ENCODE data around the gene MAG. TPM values are rescaled to one million over a fixed set of nuclear protein-coding genes. Genes with fewer than 3 reads are reported as not detected.
A peak's percentile ranks its signal among the peaks of the same experiment; 100 is the strongest.
"Not testable (repeated sequence)": the region's sequence is repeated elsewhere in the genome, so short reads cannot be mapped to it uniquely, and the experiment has no call there.

The MAG gene
- total RNA-seq, 2 donors from 2014 or later: 1.6 TPM; not detected in 1

GRCh38 chr19:35281303-35281702 is 10.7 kb upstream of the MAG start:
- H3K27me3 ChIP-seq: no peaks in the 10 kb centered on the region
- H3K4me3 ChIP-seq: no peak overlapping the region
- no peak for DNase-seq
- no peaks in the 10 kb centered on the region for H3K9me3 ChIP-seq
- 72 to 75% methylated on average over 4 of the region's 4 CpGs for WGBS, 2 donors
- intact Hi-C loops (cut with DNase I): no loop called here
- H3K4me1 ChIP-seq: peaks cover 44% of the 10 kb centered on the region
- no peaks in the 10 kb centered on the region for H3K36me3 ChIP-seq (replicated peaks in 1 of 2; ENCODE audit: insufficient read depth in 1 of 2, low read depth in 2 of 2)
- no peak for ATAC-seq
- H3K27ac ChIP-seq: peak overlapping the region in 1 of 4 donors; percentile 46
- TF ChIP-seq CTCF (IDR thresholded peaks at IDR 0.05): no peak
- no peak for TF ChIP-seq POLR2A (IDR thresholded peaks at IDR 0.05)

- WGBS, 2 donors: 76 to 86% methylated on average over 17 of the region's 17 CpGs
- TF ChIP-seq POLR2A (IDR thresholded peaks at IDR 0.05) (peak in 1 of 3 donors; percentile 12), CTCF (IDR thresholded peaks at IDR 0.05) (no peak)
- no peak for ATAC-seq
- H3K9me3 ChIP-seq: no peaks in the 10 kb centered on the region
- H3K36me3 ChIP-seq (replicated peaks in 1 of 2; ENCODE audit: insufficient read depth in 1 of 2, low read depth in 2 of 2): no peaks in the 10 kb centered on the region
- DNase-seq: no peak
- intact Hi-C loops (cut with DNase I): no loop called here
- H3K4me3 ChIP-seq: no peak overlapping the region
- H3K27me3 ChIP-seq: no peaks in the 10 kb centered on the region
- peaks cover 44% of the 10 kb centered on the region for H3K4me1 ChIP-seq
- no peak overlapping the region for H3K27ac ChIP-seq
Observed at GRCh38 chr19:35284153-35285094, 7.5 kb upstream of the MAG start.

GRCh38 chr19:35285095-35285449 is 6.9 kb upstream of the MAG start:
- no peaks in the 10 kb centered on the region for H3K36me3 ChIP-seq (replicated peaks in 1 of 2; ENCODE audit: insufficient read depth in 1 of 2, low read depth in 2 of 2)
- no peaks in the 10 kb centered on the region for H3K27me3 ChIP-seq
- TF ChIP-seq POLR2A (IDR thresholded peaks at IDR 0.05): no peak
- no peak for ATAC-seq
- H3K9me3 ChIP-seq: no peaks in the 10 kb centered on the region
- 27 to 56% methylated on average over 1 of the region's 1 CpG for WGBS, 2 donors
- no peak for DNase-seq
- intact Hi-C loops (cut with DNase I): no loop called here
- H3K27ac ChIP-seq: no peak overlapping the region
- H3K4me3 ChIP-seq: no peak overlapping the region
- H3K4me1 ChIP-seq: peaks cover 38% of the 10 kb centered on the region

- H3K4me3 ChIP-seq; ATAC-seq; DNase-seq; H3K27me3 ChIP-seq; H3K36me3 ChIP-seq (replicated peaks in 1 of 2; ENCODE audit: insufficient read depth in 1 of 2, low read depth in 2 of 2); H3K27ac ChIP-seq; intact Hi-C loops (cut with DNase I); H3K9me3 ChIP-seq: not testable (repeated sequence)
- peaks cover 34% of the 10 kb centered on the region for H3K4me1 ChIP-seq
- WGBS, 2 donors: 84 to 88% methylated on average over 3 of the region's 3 CpGs
Observed at GRCh38 chr19:35285465-35285864, 6.5 kb upstream of the MAG start.

- H3K36me3 ChIP-seq (replicated peaks in 1 of 2; ENCODE audit: insufficient read depth in 1 of 2, low read depth in 2 of 2); H3K27ac ChIP-seq; H3K27me3 ChIP-seq; H3K9me3 ChIP-seq; intact Hi-C loops (cut with DNase I); DNase-seq; ATAC-seq; H3K4me3 ChIP-seq: not testable (repeated sequence)
- 85 to 86% methylated on average over 5 of the region's 5 CpGs for WGBS, 2 donors
- peaks cover 28% of the 10 kb centered on the region for H3K4me1 ChIP-seq
- TF ChIP-seq POLR2A (IDR thresholded peaks at IDR 0.05): peak in 1 of 3 donors; percentile 34
Observed at GRCh38 chr19:35286101-35286500, 5.9 kb upstream of the MAG start.

- intact Hi-C loops (cut with DNase I): no loop called here
- Histone ChIP-seq H3K36me3 (replicated peaks in 1 of 2; ENCODE audit: insufficient read depth in 1 of 2, low read depth in 2 of 2) (no peaks in the 10 kb centered on the region), H3K9me3 (no peaks in the 10 kb centered on the region), H3K4me3 (no peak overlapping the region), H3K27me3 (no peaks in the 10 kb centered on the region), H3K4me1 (peaks cover 12% of the 10 kb centered on the region), H3K27ac (no peak overlapping the region)
- no peak for TF ChIP-seq POLR2A (IDR thresholded peaks at IDR 0.05)
- TF ChIP-seq CTCF (IDR thresholded peaks at IDR 0.05): no peak
- no peak for ATAC-seq
- DNase-seq: no peak
- WGBS, 2 donors: 87 to 92% methylated on average over 7 to 10 of the region's 10 CpGs
Observed at GRCh38 chr19:35287713-35288112, 4.2 kb upstream of the MAG start.

Data from body of pancreas (tissue), 4 donors.